H9 (cell line): ENCODE measurements around the gene TRMT112. TPM values are rescaled to one million over a fixed set of nuclear protein-coding genes. Genes with fewer than 3 reads are reported as not detected.

ENCODE experiments used
- DNase-seq: peaks from one replicate; pipeline ENCODE4 v3.0.0-alpha.2; 2017
- H2AFZ ChIP-seq: one replicate; pipeline ENCODE4 v1.6.1; 2013; ENCODE audit warnings: mild to moderate bottlenecking, low read length, control low read depth, moderate library complexity
- H2AK5ac ChIP-seq: 2 replicates; pipeline ENCODE4 v1.6.1; 2013; ENCODE audit warnings: low read length, control low read depth, mixed read lengths; ENCODE audit not compliant: insufficient read length
- H2BK120ac ChIP-seq: one replicate; pipeline ENCODE4 v1.6.1; 2013; ENCODE audit warnings: low read depth, mild to moderate bottlenecking, low read length, control low read depth, inconsistent platforms; ENCODE audit not compliant: poor library complexity, severe bottlenecking
- H2BK12ac ChIP-seq: 2 replicates; pipeline ENCODE4 v1.6.1; 2013; ENCODE audit warnings: low read length, control low read depth, mixed read lengths, low read depth; ENCODE audit not compliant: insufficient read length
- H2BK15ac ChIP-seq: 2 replicates; pipeline ENCODE4 v1.6.1; 2013; ENCODE audit warnings: low read depth, low read length, control low read depth
- H2BK20ac ChIP-seq: one replicate; pipeline ENCODE4 v1.6.1; 2013; ENCODE audit warnings: low read depth, mild to moderate bottlenecking, low read length, control low read depth, inconsistent platforms; ENCODE audit not compliant: poor library complexity, severe bottlenecking
- H2BK5ac ChIP-seq: 2 replicates; pipeline ENCODE4 v1.6.1; 2013; ENCODE audit warnings: low read length, control low read depth, mixed read lengths; ENCODE audit not compliant: insufficient read length
- H3K14ac ChIP-seq: 2 replicates; pipeline ENCODE4 v1.6.1; 2013; ENCODE audit warnings: low read length, control low read depth; ENCODE audit not compliant: insufficient read depth
- H3K18ac ChIP-seq: 2 replicates; pipeline ENCODE4 v1.6.1; 2013; ENCODE audit warnings: low read depth, mild to moderate bottlenecking, mixed read lengths, low read length, control low read depth; ENCODE audit not compliant: insufficient read length
- H3K23ac ChIP-seq: 2 replicates; pipeline ENCODE4 v1.6.1; 2013; ENCODE audit warnings: low read length, control low read depth, mixed read lengths, low read depth; ENCODE audit not compliant: insufficient read length
- H3K23me2 ChIP-seq: 2 replicates; pipeline ENCODE4 v1.6.1; 2013; ENCODE audit warnings: low read depth, mild to moderate bottlenecking, mixed read lengths, low read length, control low read depth; ENCODE audit not compliant: insufficient read length, poor library complexity, severe bottlenecking
- H3K27ac ChIP-seq: 2 replicates; pipeline ENCODE4 v1.5.1; 2013; ENCODE audit warnings: low read length, control low read depth, mixed read lengths, low read depth; ENCODE audit not compliant: insufficient read length
- H3K27me3 ChIP-seq: 2 replicates; pipeline ENCODE4 v1.6.1; 2013; ENCODE audit warnings: low read length, control low read depth, inconsistent platforms; ENCODE audit not compliant: insufficient read depth
- H3K4ac ChIP-seq: 2 replicates; pipeline ENCODE4 v1.6.1; 2013; ENCODE audit warnings: low read depth, mild to moderate bottlenecking, control low read depth, inconsistent platforms, low read length, moderate library complexity
- H3K4me1 ChIP-seq: 2 replicates; pipeline ENCODE4 v1.6.1; 2013; ENCODE audit warnings: low read length, control low read depth, inconsistent platforms; ENCODE audit not compliant: insufficient read depth
- H3K4me2 ChIP-seq: 2 replicates; pipeline ENCODE4 v1.6.1; 2013; ENCODE audit warnings: low read length, control low read depth, mixed read lengths; ENCODE audit not compliant: insufficient read length, insufficient read depth
- H3K56ac ChIP-seq: 2 replicates; pipeline ENCODE4 v1.6.1; 2013; ENCODE audit warnings: low read depth, mild to moderate bottlenecking, mixed read lengths, low read length, control low read depth; ENCODE audit not compliant: insufficient read length
- H3K79me1 ChIP-seq: 2 replicates; pipeline ENCODE4 v1.6.1; 2013; ENCODE audit warnings: low read depth, mild to moderate bottlenecking, moderate library complexity, low read length, control low read depth, inconsistent platforms; ENCODE audit not compliant: insufficient read depth, poor library complexity, severe bottlenecking
- H3K79me2 ChIP-seq: 2 replicates; pipeline ENCODE4 v1.6.1; 2013; ENCODE audit warnings: low read length, control low read depth, inconsistent platforms; ENCODE audit not compliant: insufficient read depth
- H3K9ac ChIP-seq: 2 replicates; pipeline ENCODE4 v1.6.1; 2013; ENCODE audit warnings: low read length, control low read depth, mixed read lengths; ENCODE audit not compliant: insufficient read length; ENCODE audit errors: extremely low read depth
- H3K9me3 ChIP-seq: one replicate; pipeline ENCODE4 v1.6.1; 2013; ENCODE audit warnings: low read depth, low read length, inconsistent platforms; ENCODE audit not compliant: control insufficient read depth
- H3T11ph ChIP-seq: one replicate; pipeline ENCODE4 v1.6.1; 2013; ENCODE audit warnings: mild to moderate bottlenecking, low read length, control low read depth, inconsistent platforms
- H4K20me1 ChIP-seq: one replicate; pipeline ENCODE4 v1.6.1; 2013; ENCODE audit not compliant: control insufficient read depth, insufficient read length, insufficient read depth
- H4K5ac ChIP-seq: 2 replicates; pipeline ENCODE4 v1.6.1; 2013; ENCODE audit warnings: low read depth, mild to moderate bottlenecking, mixed read lengths, low read length, control low read depth; ENCODE audit not compliant: insufficient read length
- H4K8ac ChIP-seq: replicated peaks from 2 replicates; pipeline ENCODE4 v1.6.1; 2013; ENCODE audit warnings: low read length, control low read depth, mixed read lengths, low read depth; ENCODE audit not compliant: insufficient read length
- H4K91ac ChIP-seq: 2 replicates; pipeline ENCODE4 v1.6.1; 2013; ENCODE audit warnings: low read depth, mild to moderate bottlenecking, moderate library complexity, mixed read lengths, low read length, control low read depth; ENCODE audit not compliant: insufficient read length
- H3K27ac Mint-ChIP-seq, 3 experiments: 2 replicates in 2 of 3; 3 replicates in 1 of 3; pipeline ENCODE4 v1.8.0; 2020 to 2021; ENCODE audit warnings: mixed read lengths in 3 of 3, mild to moderate bottlenecking in 1 of 3, moderate library complexity in 1 of 3
- H3K27me3 Mint-ChIP-seq: 2 replicates; pipeline ENCODE4 v1.8.0; 2021; ENCODE audit warnings: low read depth, mild to moderate bottlenecking, moderate library complexity, mixed read lengths
- H3K36me3 Mint-ChIP-seq, 3 experiments: 2 replicates in 2 of 3; 3 replicates in 1 of 3; pipeline ENCODE4 v1.8.0; 2020 to 2021; ENCODE audit warnings: low read depth in 3 of 3, mixed read lengths in 3 of 3; ENCODE audit not compliant: insufficient read depth in 1 of 3
- H3K4me1 Mint-ChIP-seq, 2 experiments: 2 replicates each; pipeline ENCODE4 v1.8.0; 2020; ENCODE audit warnings: mixed read lengths in 2 of 2
- H3K4me3 Mint-ChIP-seq, 2 experiments: 2 replicates in 1 of 2; 3 replicates in 1 of 2; pipeline ENCODE4 v1.8.0; 2020 to 2021; ENCODE audit warnings: mild to moderate bottlenecking in 2 of 2, mixed read lengths in 2 of 2, moderate library complexity in 1 of 2
- H3K9me3 Mint-ChIP-seq, 2 experiments: 2 replicates in 1 of 2; 3 replicates in 1 of 2; pipeline ENCODE4 v1.8.0; 2020; ENCODE audit warnings: mild to moderate bottlenecking in 2 of 2, mixed read lengths in 2 of 2, moderate library complexity in 1 of 2
- WGBS: extraction: QIAGEN DNeasy Blood & Tissue Kit; methylation state at CpG from one replicate; pipeline ENCODE4 v1.1.7; 2013; ENCODE audit warnings: missing lambda C conversion rate, low lambda C conversion rate, mixed read lengths; ENCODE audit not compliant: insufficient read length; ENCODE audit errors: extremely low coverage; 5-methylcytosine and 5-hydroxymethylcytosine counted together
- total RNA-seq: library from RNA; stranded (reverse); gene quantifications from 2 replicates; pipeline ENCODE4 v1.2.1, GENCODE V29; 2021
- TF ChIP-seq, protein P1 (sequence below): fragments of 200-600 bp; sonication (generic); conservative IDR thresholded peaks from 3 replicates; pipeline ENCODE4 v1.8.0; 2021; ENCODE audit warnings: antibody characterized with exemption, mild to moderate bottlenecking

TRMT112 gene
- total RNA-seq, 1 experiment from 2014 or later, result 315 TPM

DNA sequence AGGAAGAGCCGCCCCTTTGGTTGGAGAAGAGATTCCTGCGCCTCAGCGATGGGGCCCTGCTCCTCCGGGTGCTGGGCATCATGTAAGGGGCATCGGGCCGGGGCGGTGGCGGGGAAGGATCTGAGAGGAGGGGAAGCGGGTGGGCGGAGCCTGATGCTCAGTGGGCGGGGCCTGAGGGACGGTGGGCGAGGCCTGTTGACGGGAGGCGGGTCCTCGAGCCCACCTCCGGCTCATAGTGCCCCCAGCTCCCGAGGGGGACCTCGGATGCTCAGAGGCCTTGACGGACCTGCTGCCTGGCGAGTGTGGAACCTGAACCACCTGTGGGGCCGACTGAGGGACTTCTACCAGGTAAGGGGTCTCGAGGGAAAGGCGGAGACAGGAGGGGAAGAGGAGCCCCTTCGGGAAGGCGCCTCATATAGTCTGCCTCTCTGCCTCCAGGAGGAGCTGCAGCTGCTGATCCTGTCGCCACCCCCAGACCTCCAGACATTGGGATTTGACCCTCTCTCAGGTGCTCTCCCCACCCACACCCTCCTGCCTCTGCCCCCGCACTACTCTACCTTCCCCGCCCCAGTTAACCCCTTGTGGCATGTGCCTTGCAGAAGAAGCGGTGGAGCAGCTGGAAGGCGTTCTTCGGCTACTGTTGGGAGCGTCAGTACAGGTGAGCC, 23.4 kb upstream of the TRMT112 start:
- peak; percentile 93 for DNase-seq
- H3K27me3 ChIP-seq, result no peaks in the 10 kb centered on the region
- no CpG with 5 or more reads among the region's 33 CpGs for WGBS
- H3K23me2 ChIP-seq, result peaks cover 17% of the 10 kb centered on the region
- H3K27ac Mint-ChIP-seq, result peak overlapping the region in 2 of 3 experiments; percentile 55 to 72; a peak in 2 of 7 replicates
- no peak overlapping the region for H3K56ac ChIP-seq
- no peak overlapping the region for H2AK5ac ChIP-seq
- H2BK20ac ChIP-seq, result no peak overlapping the region
- peaks cover 17% of the 10 kb centered on the region for H3K27me3 Mint-ChIP-seq
- H3K9ac ChIP-seq, result no peak overlapping the region
- no peak overlapping the region for H2BK15ac ChIP-seq
- no peaks in the 10 kb centered on the region for H3K9me3 Mint-ChIP-seq
- H3K14ac ChIP-seq, result no peak overlapping the region; the same call in 1 of the 2 replicates
- H3K9me3 ChIP-seq, result no peaks in the 10 kb centered on the region
- H2BK5ac ChIP-seq, result no peak overlapping the region
- H3K18ac ChIP-seq, result no peak overlapping the region
- peak overlapping the region; percentile 58 for H3K4me2 ChIP-seq
- no peak overlapping the region for H3K27ac ChIP-seq
- no peak overlapping the region for H2BK120ac ChIP-seq
- H4K8ac ChIP-seq, result no peak overlapping the region
- H3K79me1 ChIP-seq, result no peaks in the 10 kb centered on the region
- H3T11ph ChIP-seq, result no peak overlapping the region
- H4K91ac ChIP-seq, result no peak overlapping the region
- no peak overlapping the region for H2AFZ ChIP-seq
- peak overlapping the region; percentile 66 to 84 for H3K4me3 Mint-ChIP-seq
- H3K4me1 ChIP-seq, result no peaks in the 10 kb centered on the region; the same call in 1 of the 2 replicates
- no peaks in the 10 kb centered on the region for H3K79me2 ChIP-seq
- H4K20me1 ChIP-seq, result peaks cover 3% of the 10 kb centered on the region
- no peak overlapping the region for H3K23ac ChIP-seq
- 0 out of 7 replicates have a peak, but pooled peaks cover 0 to 2% (median 0%) of the 10 kb centered on the region in 3 experiments for H3K36me3 Mint-ChIP-seq
- no peak overlapping the region for H2BK12ac ChIP-seq
- TF ChIP-seq, protein P1, sequence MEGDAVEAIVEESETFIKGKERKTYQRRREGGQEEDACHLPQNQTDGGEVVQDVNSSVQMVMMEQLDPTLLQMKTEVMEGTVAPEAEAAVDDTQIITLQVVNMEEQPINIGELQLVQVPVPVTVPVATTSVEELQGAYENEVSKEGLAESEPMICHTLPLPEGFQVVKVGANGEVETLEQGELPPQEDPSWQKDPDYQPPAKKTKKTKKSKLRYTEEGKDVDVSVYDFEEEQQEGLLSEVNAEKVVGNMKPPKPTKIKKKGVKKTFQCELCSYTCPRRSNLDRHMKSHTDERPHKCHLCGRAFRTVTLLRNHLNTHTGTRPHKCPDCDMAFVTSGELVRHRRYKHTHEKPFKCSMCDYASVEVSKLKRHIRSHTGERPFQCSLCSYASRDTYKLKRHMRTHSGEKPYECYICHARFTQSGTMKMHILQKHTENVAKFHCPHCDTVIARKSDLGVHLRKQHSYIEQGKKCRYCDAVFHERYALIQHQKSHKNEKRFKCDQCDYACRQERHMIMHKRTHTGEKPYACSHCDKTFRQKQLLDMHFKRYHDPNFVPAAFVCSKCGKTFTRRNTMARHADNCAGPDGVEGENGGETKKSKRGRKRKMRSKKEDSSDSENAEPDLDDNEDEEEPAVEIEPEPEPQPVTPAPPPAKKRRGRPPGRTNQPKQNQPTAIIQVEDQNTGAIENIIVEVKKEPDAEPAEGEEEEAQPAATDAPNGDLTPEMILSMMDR, result peak; percentile 63
- H3K4me1 Mint-ChIP-seq, result peaks cover 7 to 31% of the 10 kb centered on the region in 2 experiments
- H3K4ac ChIP-seq, result no peak overlapping the region
- no peak overlapping the region for H4K5ac ChIP-seq
